ENCODE measurements around the gene SYT10. TPM values are rescaled to one million over a fixed set of nuclear protein-coding genes. Genes with fewer than 3 reads are reported as not detected.

SYT10 gene
- total and polyA plus RNA-seq, 4 donors = 0.08 to 0.84 (median 0.13) TPM

DNA sequence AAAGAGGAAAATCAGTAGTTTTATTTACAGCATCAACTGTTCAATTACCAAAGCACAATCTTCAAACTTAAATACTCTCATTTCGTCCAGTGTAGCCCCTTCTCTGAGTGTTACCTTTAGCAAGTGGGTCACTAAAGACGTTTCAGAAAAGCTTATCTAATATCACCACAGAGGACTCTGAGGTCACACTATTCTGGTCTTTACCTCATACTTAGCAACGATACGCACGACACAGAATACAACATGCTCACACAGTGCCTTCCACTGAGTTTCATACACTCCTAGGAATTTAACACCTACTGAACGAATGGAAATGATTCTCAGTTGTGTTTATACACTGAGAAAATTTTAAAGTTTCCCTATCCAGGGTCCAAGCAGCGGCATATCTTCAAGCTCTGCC lies 2.0 kb downstream of the SYT10 start (continued):
- TF ChIP-seq, protein P1, sequence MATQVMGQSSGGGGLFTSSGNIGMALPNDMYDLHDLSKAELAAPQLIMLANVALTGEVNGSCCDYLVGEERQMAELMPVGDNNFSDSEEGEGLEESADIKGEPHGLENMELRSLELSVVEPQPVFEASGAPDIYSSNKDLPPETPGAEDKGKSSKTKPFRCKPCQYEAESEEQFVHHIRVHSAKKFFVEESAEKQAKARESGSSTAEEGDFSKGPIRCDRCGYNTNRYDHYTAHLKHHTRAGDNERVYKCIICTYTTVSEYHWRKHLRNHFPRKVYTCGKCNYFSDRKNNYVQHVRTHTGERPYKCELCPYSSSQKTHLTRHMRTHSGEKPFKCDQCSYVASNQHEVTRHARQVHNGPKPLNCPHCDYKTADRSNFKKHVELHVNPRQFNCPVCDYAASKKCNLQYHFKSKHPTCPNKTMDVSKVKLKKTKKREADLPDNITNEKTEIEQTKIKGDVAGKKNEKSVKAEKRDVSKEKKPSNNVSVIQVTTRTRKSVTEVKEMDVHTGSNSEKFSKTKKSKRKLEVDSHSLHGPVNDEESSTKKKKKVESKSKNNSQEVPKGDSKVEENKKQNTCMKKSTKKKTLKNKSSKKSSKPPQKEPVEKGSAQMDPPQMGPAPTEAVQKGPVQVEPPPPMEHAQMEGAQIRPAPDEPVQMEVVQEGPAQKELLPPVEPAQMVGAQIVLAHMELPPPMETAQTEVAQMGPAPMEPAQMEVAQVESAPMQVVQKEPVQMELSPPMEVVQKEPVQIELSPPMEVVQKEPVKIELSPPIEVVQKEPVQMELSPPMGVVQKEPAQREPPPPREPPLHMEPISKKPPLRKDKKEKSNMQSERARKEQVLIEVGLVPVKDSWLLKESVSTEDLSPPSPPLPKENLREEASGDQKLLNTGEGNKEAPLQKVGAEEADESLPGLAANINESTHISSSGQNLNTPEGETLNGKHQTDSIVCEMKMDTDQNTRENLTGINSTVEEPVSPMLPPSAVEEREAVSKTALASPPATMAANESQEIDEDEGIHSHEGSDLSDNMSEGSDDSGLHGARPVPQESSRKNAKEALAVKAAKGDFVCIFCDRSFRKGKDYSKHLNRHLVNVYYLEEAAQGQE (IDR thresholded peaks at IDR 0.05) = no peak
- TF ChIP-seq NR2F2 (IDR thresholded peaks at IDR 0.05) = no peak

DNA sequence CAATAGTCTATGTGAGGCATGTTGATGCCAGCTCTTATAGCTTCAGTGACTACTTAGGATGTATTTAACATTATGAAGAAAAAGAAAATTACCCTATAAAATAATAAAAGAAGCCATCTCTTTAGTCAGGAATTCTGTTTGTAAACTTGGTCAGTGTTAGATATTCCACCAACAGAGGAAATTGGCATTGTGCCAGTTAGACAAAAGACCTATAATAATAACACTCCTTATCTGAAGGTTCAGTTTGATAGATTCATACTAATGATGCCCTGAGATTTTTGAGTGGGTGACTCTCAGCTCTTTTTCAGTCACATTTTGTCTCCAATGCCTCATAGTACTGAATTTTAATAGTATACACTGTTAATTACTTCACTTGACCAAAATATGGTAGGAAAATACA lies 6.6 kb downstream of the SYT10 start:
- Histone ChIP-seq H3K9ac (ENCODE audit: low read depth in 1 of 2, low read length in 2 of 2) (no peak overlapping the region), H3K9me3 (ENCODE audit: control insufficient read depth in 4 of 4, low read length in 3 of 4) (no peaks in the 10 kb centered on the region), H3K27me3 (ENCODE audit: control insufficient read depth in 4 of 4, insufficient read depth in 4 of 4, low read length in 3 of 4) (peaks cover 0 to 10% (median 3%) of the 10 kb centered on the region in 4 donors), H3K4me1 (ENCODE audit: control insufficient read depth in 4 of 4, insufficient read depth in 4 of 4, low read length in 3 of 4) (no peaks in the 10 kb centered on the region), H3K36me3 (ENCODE audit: control insufficient read depth in 4 of 4, insufficient read depth in 3 of 4, low read depth in 1 of 4, low read length in 3 of 4) (no peaks in the 10 kb centered on the region), H3K27ac (ENCODE audit: low read depth in 1 of 2, low read length in 2 of 2) (no peak overlapping the region), H3K4me3 (ENCODE audit: low read depth in 1 of 3, low read length in 3 of 3) (no peak overlapping the region)
- TF ChIP-seq TAF1 (conservative IDR thresholded peaks at IDR 0.05) (no peak), YY1 (IDR thresholded peaks at IDR 0.05) (no peak), SP1 (IDR thresholded peaks at IDR 0.05) (no peak), RAD21 (IDR thresholded peaks at IDR 0.05) (no peak), HNF4G (IDR thresholded peaks at IDR 0.05) (no peak), NR2F2 (IDR thresholded peaks at IDR 0.05) (no peak), GABPA (IDR thresholded peaks at IDR 0.05 in 1 of 2, conservative IDR thresholded peaks at IDR 0.05 in 1 of 2) (no peak), RXRA (IDR thresholded peaks at IDR 0.05) (no peak), FOXA1 (IDR thresholded peaks at IDR 0.05) (no peak), FOXA2 (IDR thresholded peaks at IDR 0.05) (no peak), JUND (IDR thresholded peaks at IDR 0.05) (no peak), EGR1 (IDR thresholded peaks at IDR 0.05; ENCODE audit: low read depth in 2 of 2) (no peak), HNF4A (conservative IDR thresholded peaks at IDR 0.05) (no peak)
- TF ChIP-seq, protein P2, sequence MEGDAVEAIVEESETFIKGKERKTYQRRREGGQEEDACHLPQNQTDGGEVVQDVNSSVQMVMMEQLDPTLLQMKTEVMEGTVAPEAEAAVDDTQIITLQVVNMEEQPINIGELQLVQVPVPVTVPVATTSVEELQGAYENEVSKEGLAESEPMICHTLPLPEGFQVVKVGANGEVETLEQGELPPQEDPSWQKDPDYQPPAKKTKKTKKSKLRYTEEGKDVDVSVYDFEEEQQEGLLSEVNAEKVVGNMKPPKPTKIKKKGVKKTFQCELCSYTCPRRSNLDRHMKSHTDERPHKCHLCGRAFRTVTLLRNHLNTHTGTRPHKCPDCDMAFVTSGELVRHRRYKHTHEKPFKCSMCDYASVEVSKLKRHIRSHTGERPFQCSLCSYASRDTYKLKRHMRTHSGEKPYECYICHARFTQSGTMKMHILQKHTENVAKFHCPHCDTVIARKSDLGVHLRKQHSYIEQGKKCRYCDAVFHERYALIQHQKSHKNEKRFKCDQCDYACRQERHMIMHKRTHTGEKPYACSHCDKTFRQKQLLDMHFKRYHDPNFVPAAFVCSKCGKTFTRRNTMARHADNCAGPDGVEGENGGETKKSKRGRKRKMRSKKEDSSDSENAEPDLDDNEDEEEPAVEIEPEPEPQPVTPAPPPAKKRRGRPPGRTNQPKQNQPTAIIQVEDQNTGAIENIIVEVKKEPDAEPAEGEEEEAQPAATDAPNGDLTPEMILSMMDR (IDR thresholded peaks at IDR 0.05; ENCODE audit: low read depth, low read length, missing input control) = no peak
- TF ChIP-seq, protein P3, sequence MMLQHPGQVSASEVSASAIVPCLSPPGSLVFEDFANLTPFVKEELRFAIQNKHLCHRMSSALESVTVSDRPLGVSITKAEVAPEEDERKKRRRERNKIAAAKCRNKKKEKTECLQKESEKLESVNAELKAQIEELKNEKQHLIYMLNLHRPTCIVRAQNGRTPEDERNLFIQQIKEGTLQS (IDR thresholded peaks at IDR 0.05) = no peak
- TF ChIP-seq, protein P1 (IDR thresholded peaks at IDR 0.05) = no peak
- TF ChIP-seq, protein P4, sequence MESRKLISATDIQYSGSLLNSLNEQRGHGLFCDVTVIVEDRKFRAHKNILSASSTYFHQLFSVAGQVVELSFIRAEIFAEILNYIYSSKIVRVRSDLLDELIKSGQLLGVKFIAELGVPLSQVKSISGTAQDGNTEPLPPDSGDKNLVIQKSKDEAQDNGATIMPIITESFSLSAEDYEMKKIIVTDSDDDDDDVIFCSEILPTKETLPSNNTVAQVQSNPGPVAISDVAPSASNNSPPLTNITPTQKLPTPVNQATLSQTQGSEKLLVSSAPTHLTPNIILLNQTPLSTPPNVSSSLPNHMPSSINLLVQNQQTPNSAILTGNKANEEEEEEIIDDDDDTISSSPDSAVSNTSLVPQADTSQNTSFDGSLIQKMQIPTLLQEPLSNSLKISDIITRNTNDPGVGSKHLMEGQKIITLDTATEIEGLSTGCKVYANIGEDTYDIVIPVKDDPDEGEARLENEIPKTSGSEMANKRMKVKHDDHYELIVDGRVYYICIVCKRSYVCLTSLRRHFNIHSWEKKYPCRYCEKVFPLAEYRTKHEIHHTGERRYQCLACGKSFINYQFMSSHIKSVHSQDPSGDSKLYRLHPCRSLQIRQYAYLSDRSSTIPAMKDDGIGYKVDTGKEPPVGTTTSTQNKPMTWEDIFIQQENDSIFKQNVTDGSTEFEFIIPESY (IDR thresholded peaks at IDR 0.05) = no peak
- TF ChIP-seq, protein P5, sequence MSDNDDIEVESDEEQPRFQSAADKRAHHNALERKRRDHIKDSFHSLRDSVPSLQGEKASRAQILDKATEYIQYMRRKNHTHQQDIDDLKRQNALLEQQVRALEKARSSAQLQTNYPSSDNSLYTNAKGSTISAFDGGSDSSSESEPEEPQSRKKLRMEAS (IDR thresholded peaks at IDR 0.05) = no peak
- no peak for DNase-seq (ENCODE audit: low spot score)

Data from liver (tissue), 9 donors.